Suprapubic skin (tissue), 3 donors: ENCODE results near the gene PGP.

Experiments
- CTCF ChIP-seq, 2 donors: fragments of 200-600 bp in 1 of 2; fragments of 450-650 bp in 1 of 2; sonication (generic) in 1 of 2; IDR thresholded peaks; one replicate each; pipeline ENCODE4 v1.5.1; 2016 to 2019; ENCODE audit warnings: antibody characterized with exemption in 2 of 2, mild to moderate bottlenecking in 1 of 2, moderate library complexity in 1 of 2
- POLR2A ChIP-seq, 2 donors: fragments of 450-650 bp; IDR thresholded peaks; one replicate each; pipeline ENCODE4 v1.6.1; 2017; ENCODE audit warnings: antibody characterized with exemption in 2 of 2, mild to moderate bottlenecking in 2 of 2, moderate library complexity in 2 of 2

- TF ChIP-seq CTCF (IDR thresholded peaks at IDR 0.05) = no peak
- no peak for TF ChIP-seq POLR2A (IDR thresholded peaks at IDR 0.05)
Measured at GRCh38 chr16:2256531-2257140, 42.0 kb upstream of the PGP start.
